ENCODE data around the gene SLC25A28.
"Not testable (repeated sequence)": the region's sequence is repeated elsewhere in the genome, so short reads cannot be mapped to it uniquely, and the experiment has no call there.

The SLC25A28 gene

GRCh38 chr10:99628923-99629624 is 8.8 kb upstream of the SLC25A28 start:
- no peak for DNase-seq

GRCh38 chr10:99625124-99625523 is 4.9 kb upstream of the SLC25A28 start:
- not testable (repeated sequence) for DNase-seq

DNA sequence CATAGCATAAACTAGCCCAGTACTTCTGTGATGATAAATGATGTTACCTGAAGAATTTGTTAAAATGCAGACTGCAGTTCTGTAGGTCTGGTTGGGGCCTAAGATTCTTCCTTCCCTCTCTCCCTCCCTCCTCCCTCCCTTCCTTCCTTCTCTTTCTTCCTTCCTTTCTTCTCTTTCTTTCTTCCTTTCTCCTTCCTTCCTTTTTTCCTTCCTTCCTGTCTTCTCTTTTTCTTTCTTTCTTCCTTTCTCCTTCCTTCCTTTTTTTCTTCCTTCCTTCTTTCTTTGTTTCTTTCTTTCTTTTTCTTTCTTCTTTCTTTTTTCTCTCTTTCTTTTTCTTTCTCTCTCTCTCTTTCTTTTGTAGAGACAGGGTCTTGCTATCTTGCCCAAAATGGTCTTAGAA is 3.7 kb upstream of the SLC25A28 start:
- no peak for DNase-seq

GRCh38 chr10:99621454-99622251 is 1.4 kb upstream of the SLC25A28 start:
- DNase-seq = no peak

- DNase-seq = peak; percentile 96
Measured at GRCh38 chr10:99620711-99621453, 643 bp upstream of the SLC25A28 start.

DNA sequence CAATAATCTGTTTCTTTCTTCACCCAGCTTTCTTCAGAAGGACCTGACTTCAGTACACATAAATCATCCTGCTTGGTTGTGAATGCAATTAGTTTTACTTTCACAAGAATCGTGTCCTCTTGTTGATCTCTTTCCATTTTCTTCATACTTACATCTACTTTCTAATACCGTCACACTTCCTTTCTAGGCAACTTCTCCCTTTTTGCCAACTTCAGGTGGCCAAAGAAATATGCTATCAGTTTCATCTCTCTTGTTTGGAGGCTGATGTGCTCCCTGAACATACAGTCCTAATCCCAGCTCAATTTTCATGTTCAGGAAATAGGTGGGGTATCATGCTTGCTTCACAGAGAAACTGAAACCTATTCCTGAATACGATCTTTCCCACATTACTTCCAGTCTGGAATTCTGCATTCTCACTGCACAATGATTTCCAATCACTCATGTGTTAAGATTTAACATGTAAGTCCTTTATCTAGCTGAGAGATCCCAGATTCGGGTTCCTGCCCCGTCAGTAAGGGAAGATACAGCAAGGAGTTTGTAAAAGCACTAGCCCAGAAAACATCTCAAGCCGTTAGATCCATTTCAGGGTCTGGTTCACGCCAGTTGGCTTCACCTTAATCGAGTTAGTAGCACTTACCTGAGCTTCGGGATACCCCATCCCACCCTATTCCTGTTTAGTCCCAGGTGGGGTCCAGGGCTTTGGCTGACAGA is 994 bp downstream of the SLC25A28 start:
- DNase-seq = no peak

DNA sequence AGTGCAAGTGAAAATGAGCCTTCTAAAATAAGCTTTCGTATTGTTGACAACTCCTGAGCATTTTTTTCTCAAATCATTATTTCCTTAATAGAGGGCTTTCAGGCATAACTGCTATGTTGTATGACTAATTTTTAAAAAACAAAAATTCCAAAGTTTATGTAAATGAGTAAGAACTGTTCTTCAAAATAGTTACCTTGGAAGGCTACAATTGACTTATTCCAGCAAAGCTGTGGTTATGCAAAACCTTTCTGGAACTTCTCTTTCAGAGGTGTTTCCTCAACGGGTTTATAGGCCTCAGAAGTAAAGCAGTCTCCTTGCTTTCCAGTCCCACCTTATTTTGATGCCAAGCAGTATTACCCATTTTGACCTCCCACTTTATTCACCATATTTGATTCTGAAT is 2.5 kb downstream of the SLC25A28 start:
- DNase-seq = no peak

GRCh38 chr10:99615426-99615825 is 4.8 kb downstream of the SLC25A28 start:
- no peak for DNase-seq

DNA sequence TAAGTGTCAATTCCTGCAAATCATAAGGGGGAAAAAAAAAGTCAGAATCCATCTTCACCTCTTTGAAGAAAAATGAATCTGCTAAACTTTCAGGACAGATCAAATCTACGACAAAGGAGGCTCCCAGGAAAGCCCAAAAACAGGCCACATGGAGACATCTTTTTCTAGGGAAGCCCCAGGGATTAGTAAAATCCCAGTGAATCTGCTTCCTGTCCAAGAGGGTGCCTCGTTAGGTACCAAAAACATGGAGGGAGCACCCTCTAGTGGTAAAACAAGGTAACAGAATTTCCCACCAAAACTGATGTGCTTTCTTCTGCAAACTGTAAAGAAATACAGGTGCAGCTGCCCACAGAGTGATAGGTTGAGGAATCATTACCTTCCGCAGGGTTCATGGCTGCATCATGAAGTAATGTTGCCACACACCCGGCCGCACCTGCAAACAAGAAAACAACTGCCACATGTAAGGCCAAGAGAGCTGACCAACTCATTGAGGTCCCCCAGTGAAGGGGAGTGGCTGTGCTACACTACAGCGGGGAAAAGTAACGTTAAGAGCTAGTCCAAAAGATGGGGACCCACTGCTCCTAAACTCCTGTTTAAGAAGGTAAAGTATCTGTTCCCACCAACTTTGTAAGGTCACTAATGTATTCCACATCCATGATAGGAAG is 7.9 kb downstream of the SLC25A28 start:
- DNase-seq = no peak

DNA sequence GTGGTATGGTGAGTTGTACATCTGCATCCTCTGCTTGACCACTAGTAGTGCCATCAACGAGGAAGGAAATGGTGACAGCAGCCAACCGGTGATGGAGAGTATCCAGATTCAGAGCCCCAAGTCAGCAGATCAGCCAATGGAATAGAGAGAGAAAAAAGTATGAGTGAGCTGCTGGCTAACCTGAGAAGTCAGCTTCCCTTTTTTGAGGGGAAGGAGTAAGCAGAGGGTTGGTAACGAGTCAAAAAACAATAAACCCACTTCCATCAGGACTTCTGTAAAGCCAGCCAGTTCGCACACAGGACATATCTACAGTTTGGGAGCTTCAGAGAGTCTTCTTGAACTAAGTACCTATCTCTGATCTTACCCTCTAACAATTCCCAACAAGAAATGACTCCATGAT is 8.9 kb downstream of the SLC25A28 start:
- DNase-seq = no peak

DNA sequence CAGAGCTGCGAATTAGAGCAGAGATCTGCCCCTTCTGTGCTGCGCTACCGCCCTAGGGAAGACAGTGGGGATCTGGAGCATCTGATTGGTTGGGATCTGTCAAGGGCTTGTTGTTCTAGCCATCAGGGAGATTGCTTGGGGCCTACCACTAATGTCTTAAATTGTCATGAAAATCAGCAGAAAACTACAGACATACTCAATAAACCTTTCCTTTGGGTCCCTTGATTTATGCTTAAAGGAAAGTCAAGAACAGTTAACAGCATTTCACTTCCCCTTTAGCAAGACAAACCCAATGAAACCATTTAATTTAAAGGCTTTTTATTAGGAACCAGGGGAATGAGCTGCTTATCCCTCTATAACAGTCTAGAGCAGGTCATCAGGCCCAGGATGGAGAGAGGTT is 10.0 kb downstream of the SLC25A28 start:
- DNase-seq = no peak

GRCh38 chr10:99609186-99609585 is 11.1 kb downstream of the SLC25A28 start:
- DNase-seq = no peak

GRCh38 chr10:99605351-99605750 is 14.9 kb downstream of the SLC25A28 start:
- no peak for DNase-seq

DNA sequence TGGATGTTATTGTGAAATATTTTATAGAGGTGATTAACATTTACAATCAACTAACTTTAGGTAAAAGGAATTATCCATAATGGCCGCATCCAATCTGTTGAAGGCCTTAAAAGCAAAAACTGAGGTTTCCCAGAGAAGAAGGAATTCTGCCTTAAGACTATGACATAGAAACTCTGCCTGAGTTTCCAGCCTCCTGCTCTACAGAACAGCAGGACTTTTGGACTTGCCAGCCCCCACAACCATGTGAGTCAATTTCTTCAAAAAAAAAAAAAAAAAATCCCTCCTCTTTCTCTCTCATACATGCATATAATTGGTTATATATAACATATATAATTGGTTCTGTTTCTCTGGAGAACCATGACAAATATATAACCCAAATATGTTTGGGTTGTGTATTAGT is 15.4 kb downstream of the SLC25A28 start:
- DNase-seq = no peak

GRCh38 chr10:99598781-99599509 is 21.3 kb downstream of the SLC25A28 start:
- DNase-seq = no peak

GRCh38 chr10:99598011-99598410 is 22.2 kb downstream of the SLC25A28 start:
- no peak for DNase-seq

- DNase-seq = not testable (repeated sequence)
Measured at GRCh38 chr10:99596708-99597107, 23.5 kb downstream of the SLC25A28 start.

- DNase-seq = no peak
Measured at GRCh38 chr10:99595770-99596465, 24.3 kb downstream of the SLC25A28 start.

- DNase-seq = no peak
Measured at GRCh38 chr10:99595236-99595635, 25.0 kb downstream of the SLC25A28 start.

GRCh38 chr10:99593312-99593711 is 26.9 kb downstream of the SLC25A28 start:
- DNase-seq = no peak

DNA sequence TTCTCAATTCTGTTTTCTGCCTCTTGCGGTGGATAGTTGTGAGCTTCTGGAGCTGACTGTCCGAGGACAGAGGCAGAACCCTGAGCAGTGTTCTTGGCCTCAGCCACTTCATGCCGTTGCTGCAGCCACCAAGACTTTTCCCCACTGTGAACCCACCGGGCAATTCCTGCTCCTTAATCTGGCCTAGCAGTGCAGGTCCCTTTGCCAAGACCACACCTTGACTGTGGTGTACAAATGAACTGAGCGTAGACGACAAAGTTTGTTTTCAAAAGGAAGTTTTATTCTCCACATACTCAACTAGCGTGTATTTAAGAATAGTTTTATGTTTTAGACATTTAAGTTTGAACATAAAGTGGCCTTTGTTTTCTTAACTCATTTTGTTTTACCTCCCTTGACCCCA is 29.4 kb downstream of the SLC25A28 start:
- no peak for DNase-seq

All from effector CD8-positive, alpha-beta T cell (primary cell).